A673 (cell line): ENCODE data around the gene DMXL1. TPM values are rescaled to one million over a fixed set of nuclear protein-coding genes. Genes with fewer than 3 reads are reported as not detected.
A peak's percentile ranks its signal among the peaks of the same experiment; 100 is the strongest.
"Not testable (repeated sequence)": the region's sequence is repeated elsewhere in the genome, so short reads cannot be mapped to it uniquely, and the experiment has no call there.

Source experiments
- BruUV-seq: library from RNA; stranded (reverse); fragments of 400-500 nt; replicated peaks from 2 replicates; lab custom pipeline; 2021; lab: Mats Ljungman, UMichigan
- CTCF ChIA-PET: fragments of 300-600 bp; sonication (Branson Sonifier 250); formaldehyde crosslinking; loops from one replicate; lab custom pipeline; 2022; ENCODE audit warnings: antibody characterized with exemption; lab: Charles Lee
- POLR2A ChIA-PET: fragments of 300-600 bp; sonication (Branson Sonifier 250); formaldehyde crosslinking; loops from one replicate; lab custom pipeline; 2022; ENCODE audit warnings: antibody characterized with exemption; ENCODE audit not compliant: low non-redundant PET; lab: Charles Lee
- DNase-seq: peaks from one replicate; pipeline ENCODE4 v3.0.0-alpha.2; 2015; ENCODE audit warnings: low spot score
- H3K27ac ChIP-seq: fragments of 200-600 bp; sonication (generic); 2 replicates; pipeline ENCODE4 v1.5.1; 2016; ENCODE audit warnings: mixed run types, low read depth, mild to moderate bottlenecking, mixed read lengths, antibody characterized with exemption, low read length; ENCODE audit not compliant: poor library complexity, severe bottlenecking
- H3K27me3 ChIP-seq: fragments of 200-600 bp; sonication (generic); replicated peaks from 2 replicates; pipeline ENCODE4 v1.6.1; 2017; ENCODE audit warnings: mixed run types, low read depth, mild to moderate bottlenecking, mixed read lengths, antibody characterized with exemption, low read length; ENCODE audit not compliant: insufficient read depth, poor library complexity
- H3K36me3 ChIP-seq: fragments of 200-600 bp; sonication (generic); 2 replicates; pipeline ENCODE4 v1.6.1; 2016; ENCODE audit warnings: mixed run types, mild to moderate bottlenecking, mixed read lengths, antibody characterized with exemption, low read length; ENCODE audit not compliant: insufficient read depth, poor library complexity, severe bottlenecking
- H3K4me1 ChIP-seq: fragments of 200-600 bp; sonication (generic); 2 replicates; pipeline ENCODE4 v1.6.1; 2017; ENCODE audit warnings: mixed run types, mild to moderate bottlenecking, mixed read lengths, antibody characterized with exemption, low read length; ENCODE audit not compliant: insufficient read depth, poor library complexity, severe bottlenecking
- H3K4me3 ChIP-seq: fragments of 200-600 bp; sonication (generic); 2 replicates; pipeline ENCODE4 v1.5.1; 2016; ENCODE audit warnings: low read depth, mixed run types, mild to moderate bottlenecking, mixed read lengths, low read length; ENCODE audit not compliant: poor library complexity, severe bottlenecking
- H3K9me3 ChIP-seq: fragments of 200-600 bp; sonication (generic); 2 replicates; pipeline ENCODE4 v1.6.1; 2016; ENCODE audit warnings: mixed run types, low read depth, mild to moderate bottlenecking, mixed read lengths, antibody characterized with exemption, low read length; ENCODE audit not compliant: poor library complexity, severe bottlenecking
- EZH2 ChIP-seq: fragments of 200-600 bp; sonication (generic); IDR thresholded peaks from 2 replicates; pipeline ENCODE4 v1.6.1; 2017; ENCODE audit warnings: borderline replicate concordance, low read depth, mild to moderate bottlenecking, mixed read lengths, antibody characterized with exemption, low read length; ENCODE audit not compliant: poor library complexity, severe bottlenecking
- intact Hi-C: fragments of 100-400 bp; cut with micrococcal nuclease; formaldehyde crosslinking; loops from one replicate; pipeline ENCODE4 v1.10.0; 2022; ENCODE audit not compliant: unreplicated experiment
- total RNA-seq: library from RNA; stranded (reverse); gene quantifications from 2 replicates; pipeline ENCODE4 v1.2.3, GENCODE V29; 2021
- TF ChIP-seq, protein P1 (sequence below): fragments of 300-800, 200-600 bp; sonication (generic); conservative IDR thresholded peaks from 2 replicates; pipeline ENCODE4 v1.5.1; 2017; ENCODE audit warnings: low read depth, mild to moderate bottlenecking, antibody characterized with exemption, low read length, moderate library complexity, mixed read lengths

DMXL1 gene
- total RNA-seq, 1 experiment from 2014 or later, result 30.9 TPM

DNA sequence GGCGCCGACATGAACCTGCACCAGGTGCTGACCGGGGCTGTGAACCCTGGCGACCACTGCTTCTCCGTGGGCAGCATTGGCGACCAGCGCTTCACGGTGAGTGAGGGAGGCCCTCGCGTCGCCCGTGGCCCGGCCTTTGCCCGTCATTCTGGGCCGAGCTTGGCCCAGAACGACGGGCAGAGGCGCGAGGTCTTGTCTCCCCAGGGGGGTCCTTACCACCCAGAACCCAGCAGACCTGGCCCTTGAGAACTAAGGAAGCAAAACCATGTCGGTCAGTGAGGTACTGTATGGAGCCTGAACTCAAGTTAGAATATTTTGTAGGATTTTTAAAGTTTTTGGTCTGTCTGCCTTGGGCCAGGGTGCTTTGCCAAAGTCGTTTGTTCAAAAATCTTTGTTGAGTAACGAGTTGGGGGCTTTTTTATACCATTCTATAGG lies 691 bp downstream of the DMXL1 start:
- POLR2A ChIA-PET, result no interaction called here
- Histone ChIP-seq H3K4me3 (peak overlapping the region; percentile 97), H3K27me3 (no peaks in the 10 kb centered on the region), H3K36me3 (no peaks in the 10 kb centered on the region), H3K4me1 (peaks cover 5% of the 10 kb centered on the region), H3K27ac (peak overlapping the region; percentile 92), H3K9me3 (no peaks in the 10 kb centered on the region)
- no peak for TF ChIP-seq EZH2
- TF ChIP-seq, protein P1, sequence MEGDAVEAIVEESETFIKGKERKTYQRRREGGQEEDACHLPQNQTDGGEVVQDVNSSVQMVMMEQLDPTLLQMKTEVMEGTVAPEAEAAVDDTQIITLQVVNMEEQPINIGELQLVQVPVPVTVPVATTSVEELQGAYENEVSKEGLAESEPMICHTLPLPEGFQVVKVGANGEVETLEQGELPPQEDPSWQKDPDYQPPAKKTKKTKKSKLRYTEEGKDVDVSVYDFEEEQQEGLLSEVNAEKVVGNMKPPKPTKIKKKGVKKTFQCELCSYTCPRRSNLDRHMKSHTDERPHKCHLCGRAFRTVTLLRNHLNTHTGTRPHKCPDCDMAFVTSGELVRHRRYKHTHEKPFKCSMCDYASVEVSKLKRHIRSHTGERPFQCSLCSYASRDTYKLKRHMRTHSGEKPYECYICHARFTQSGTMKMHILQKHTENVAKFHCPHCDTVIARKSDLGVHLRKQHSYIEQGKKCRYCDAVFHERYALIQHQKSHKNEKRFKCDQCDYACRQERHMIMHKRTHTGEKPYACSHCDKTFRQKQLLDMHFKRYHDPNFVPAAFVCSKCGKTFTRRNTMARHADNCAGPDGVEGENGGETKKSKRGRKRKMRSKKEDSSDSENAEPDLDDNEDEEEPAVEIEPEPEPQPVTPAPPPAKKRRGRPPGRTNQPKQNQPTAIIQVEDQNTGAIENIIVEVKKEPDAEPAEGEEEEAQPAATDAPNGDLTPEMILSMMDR, result no peak
- intact Hi-C loops, result loop anchor here (5.0 kb wide), 1 partner anchor 196 kb away; no protein-coding TSS in a partner anchor
- CTCF ChIA-PET, result no interaction called here
- DNase-seq, result peak; percentile 7
- no TSS peak for BruUV-seq

DNA sequence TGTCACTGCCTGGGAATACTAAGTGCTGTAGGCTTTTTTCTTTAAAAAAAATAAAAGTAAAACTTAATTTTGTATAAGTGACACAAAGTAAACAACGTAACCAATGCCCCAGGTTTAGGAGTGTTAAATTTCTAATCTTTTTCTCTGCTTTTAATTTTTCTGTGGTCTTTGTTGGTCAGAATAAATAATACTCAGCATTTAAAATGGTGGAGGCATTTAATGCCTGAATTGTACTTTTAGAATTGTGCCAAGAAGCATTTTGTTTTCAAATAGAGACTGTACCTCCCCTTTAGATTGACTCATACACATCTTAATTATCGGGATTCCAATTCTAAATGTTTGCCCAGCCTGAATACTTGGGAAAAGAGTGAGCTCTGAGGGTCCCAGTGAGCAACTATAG lies 1.6 kb downstream of the DMXL1 start:
- BruUV-seq, result no TSS peak
- DNase-seq, result no peak
- intact Hi-C loops, result loop anchor here (5.0 kb wide), 1 partner anchor 195 kb away; no protein-coding TSS in a partner anchor
- POLR2A ChIA-PET, result no interaction called here
- TF ChIP-seq, protein P1, result no peak
- no peak for TF ChIP-seq EZH2
- CTCF ChIA-PET, result no interaction called here
- H3K4me3 ChIP-seq, result peak overlapping the region; percentile 97
- H3K9me3 ChIP-seq, result no peaks in the 10 kb centered on the region
- H3K4me1 ChIP-seq, result peaks cover 5% of the 10 kb centered on the region
- no peak overlapping the region for H3K27ac ChIP-seq
- no peaks in the 10 kb centered on the region for H3K27me3 ChIP-seq
- H3K36me3 ChIP-seq, result no peaks in the 10 kb centered on the region

DNA sequence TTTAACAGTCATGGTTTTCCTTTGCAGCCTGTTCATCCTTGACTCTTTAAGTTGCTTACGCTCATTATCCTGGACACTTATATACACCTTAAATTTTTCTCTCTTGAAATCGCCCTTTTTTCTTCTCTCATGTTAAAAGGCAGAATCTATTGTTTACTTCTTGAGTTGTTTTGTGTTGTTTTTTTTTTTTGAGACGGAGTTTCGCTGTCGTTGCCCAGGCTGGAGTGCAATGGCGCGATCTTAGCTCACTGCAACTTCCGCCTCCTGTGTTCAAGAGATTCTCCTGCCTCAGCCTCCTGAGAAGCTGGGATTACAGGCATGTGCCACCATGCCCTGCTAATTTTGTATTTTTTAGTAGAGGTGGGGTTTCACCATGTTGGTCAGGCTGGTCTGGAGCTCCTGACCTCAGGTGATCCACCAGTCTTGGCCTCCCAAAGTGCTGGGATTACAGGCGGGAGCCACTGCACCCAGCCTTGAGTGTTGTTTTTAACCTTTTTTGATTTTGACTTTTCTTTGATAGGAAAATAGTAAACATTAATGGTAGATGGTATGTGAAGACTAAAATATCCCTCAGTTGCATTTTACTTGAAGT lies 3.0 kb downstream of the DMXL1 start:
- intact Hi-C loops, result loop anchor here (5.0 kb wide), 1 partner anchor 193 kb away; no protein-coding TSS in a partner anchor
- H3K4me3 ChIP-seq, H3K4me1 ChIP-seq, BruUV-seq, H3K27me3 ChIP-seq, H3K9me3 ChIP-seq, H3K27ac ChIP-seq, CTCF ChIA-PET, DNase-seq, POLR2A ChIA-PET, H3K36me3 ChIP-seq: not testable (repeated sequence)

DNA sequence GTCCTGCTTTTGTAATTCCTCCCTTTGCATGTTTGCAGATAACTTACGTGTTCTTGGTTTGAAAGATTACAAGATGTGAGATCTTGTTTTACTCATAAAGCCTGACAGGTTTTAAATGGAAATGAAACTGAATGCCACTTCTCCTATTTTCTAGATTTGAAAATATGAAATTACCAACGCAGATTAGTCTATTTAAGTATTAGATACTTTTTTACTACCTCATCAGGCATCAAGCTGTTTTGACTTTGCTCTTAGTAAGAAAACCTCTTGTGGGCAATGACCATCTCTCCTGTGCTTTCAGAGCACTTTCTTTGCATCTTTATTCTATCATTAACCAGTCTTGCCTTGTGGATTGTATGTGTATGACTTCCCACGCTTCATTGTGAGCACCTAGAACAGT lies 3.5 kb downstream of the DMXL1 start:
- TF ChIP-seq EZH2, result no peak
- TF ChIP-seq, protein P1, result no peak
- CTCF ChIA-PET, result no interaction called here
- Histone ChIP-seq H3K4me3 (no peak overlapping the region), H3K36me3 (no peaks in the 10 kb centered on the region), H3K27ac (no peak overlapping the region), H3K27me3 (no peaks in the 10 kb centered on the region), H3K9me3 (no peaks in the 10 kb centered on the region), H3K4me1 (peaks cover 5% of the 10 kb centered on the region)
- intact Hi-C loops, result loop anchor here (5.0 kb wide), 1 partner anchor 193 kb away; no protein-coding TSS in a partner anchor
- POLR2A ChIA-PET, result no interaction called here
- no peak for DNase-seq
- BruUV-seq, result no TSS peak

DNA sequence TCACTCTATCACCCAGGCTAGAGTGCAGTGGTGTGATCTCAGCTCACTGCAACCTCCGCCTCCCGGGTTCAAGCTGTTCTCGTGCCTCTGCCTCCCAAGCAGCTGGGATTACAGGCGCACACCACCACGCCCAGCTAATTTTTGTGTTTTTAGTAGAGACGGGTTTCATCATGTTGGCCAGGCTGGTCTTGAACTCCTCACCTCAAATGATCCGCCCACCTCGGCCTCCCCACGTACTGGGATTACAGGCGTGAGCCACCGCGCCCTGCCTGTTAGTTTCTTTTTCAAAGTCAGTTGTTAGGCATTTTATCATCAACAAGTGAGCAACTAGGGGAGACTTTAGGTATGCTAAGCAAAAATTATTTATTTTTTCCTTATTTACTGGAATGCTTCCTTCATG lies 4.4 kb downstream of the DMXL1 start:
- H3K27ac ChIP-seq, DNase-seq, H3K9me3 ChIP-seq, POLR2A ChIA-PET, BruUV-seq, H3K4me3 ChIP-seq, CTCF ChIA-PET, H3K36me3 ChIP-seq, intact Hi-C loops, H3K27me3 ChIP-seq, H3K4me1 ChIP-seq: not testable (repeated sequence)
